GM19438 (cell line): Measurements from ENCODE around the gene OSR1.
"Not testable (repeated sequence)": the region's sequence is repeated elsewhere in the genome, so short reads cannot be mapped to it uniquely, and the experiment has no call there.

Experiments
- ATAC-seq: cut with Tn5 transposase; IDR thresholded peaks from one replicate; pipeline ENCODE4 v1.9.1; 2021; ENCODE audit warnings: low read depth; ENCODE audit not compliant: unreplicated experiment

OSR1 gene

GRCh38 chr2:19337202-19337601 is 21.2 kb downstream of the OSR1 start:
- no peak for ATAC-seq

- no peak for ATAC-seq
Measured at GRCh38 chr2:19336781-19337180, 21.6 kb downstream of the OSR1 start.

- no peak for ATAC-seq
Measured at GRCh38 chr2:19332503-19332902, 25.9 kb downstream of the OSR1 start.

GRCh38 chr2:19331450-19331849 is 27.0 kb downstream of the OSR1 start:
- ATAC-seq, result no peak

- no peak for ATAC-seq
Measured at GRCh38 chr2:19330436-19330835, 28.0 kb downstream of the OSR1 start.

- ATAC-seq, result no peak
Measured at GRCh38 chr2:19329445-19329844, 29.0 kb downstream of the OSR1 start.

DNA sequence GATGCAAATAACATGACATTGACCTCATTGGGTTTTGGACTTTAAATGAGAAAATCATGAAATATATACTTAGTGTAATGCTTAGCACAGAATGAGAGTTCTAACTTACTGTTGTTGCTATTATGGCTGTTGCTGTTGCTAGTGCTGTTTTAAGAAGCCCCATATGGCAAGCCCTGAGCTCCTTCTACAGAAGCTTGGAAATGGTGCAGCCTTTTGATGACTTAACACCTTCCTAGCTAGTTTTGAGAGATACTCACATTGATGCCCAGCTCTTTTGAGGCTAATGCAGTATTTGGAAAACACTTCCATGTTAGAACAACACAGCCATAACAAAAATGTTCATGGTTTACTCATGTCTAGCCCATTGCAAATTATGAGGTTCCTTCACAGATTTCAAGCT is 30.9 kb downstream of the OSR1 start:
- no peak for ATAC-seq

- ATAC-seq, result no peak
Measured at GRCh38 chr2:19321946-19322345, 36.5 kb downstream of the OSR1 start.

- ATAC-seq, result no peak
Measured at GRCh38 chr2:19320813-19321212, 37.6 kb downstream of the OSR1 start.

GRCh38 chr2:19319698-19320097 is 38.7 kb downstream of the OSR1 start:
- ATAC-seq, result no peak

DNA sequence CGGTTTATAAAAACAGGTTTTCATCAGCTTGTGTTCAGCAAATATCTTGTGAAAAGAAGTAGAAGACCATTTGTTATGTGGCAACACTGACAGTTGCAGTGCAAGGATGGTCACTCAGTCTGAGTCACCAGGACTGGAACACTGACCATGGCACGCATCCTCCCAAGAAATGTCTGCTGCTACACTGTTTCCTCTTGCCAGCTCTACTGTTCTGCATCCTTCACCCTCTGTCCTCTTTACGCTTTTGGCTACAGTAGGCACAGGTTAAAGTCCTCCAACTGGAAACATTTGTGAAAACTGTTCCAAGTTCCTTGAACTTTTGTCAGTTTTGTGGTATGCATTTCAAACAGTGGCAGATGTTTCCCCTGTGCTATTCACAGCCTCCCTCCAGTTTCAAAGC is 39.4 kb downstream of the OSR1 start:
- no peak for ATAC-seq

DNA sequence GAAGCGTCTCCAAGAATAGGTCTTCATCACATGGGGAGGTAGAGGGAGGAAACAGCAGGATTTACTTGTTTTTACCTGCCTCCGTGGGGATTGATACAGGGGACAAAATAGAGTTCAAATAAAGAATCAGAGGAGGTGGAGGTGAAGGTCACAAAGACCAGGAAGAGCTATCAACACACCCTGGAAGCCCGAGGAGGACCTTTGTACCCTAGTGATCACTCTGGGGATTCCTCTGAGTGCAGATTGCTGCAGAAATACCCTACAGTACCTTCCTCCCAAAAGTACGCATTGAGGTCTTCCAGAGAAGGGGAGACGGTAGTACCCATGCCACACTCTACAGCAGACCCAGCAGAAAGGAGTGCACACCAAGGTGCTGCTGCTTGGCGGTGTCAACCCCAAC is 44.9 kb downstream of the OSR1 start:
- no peak for ATAC-seq

DNA sequence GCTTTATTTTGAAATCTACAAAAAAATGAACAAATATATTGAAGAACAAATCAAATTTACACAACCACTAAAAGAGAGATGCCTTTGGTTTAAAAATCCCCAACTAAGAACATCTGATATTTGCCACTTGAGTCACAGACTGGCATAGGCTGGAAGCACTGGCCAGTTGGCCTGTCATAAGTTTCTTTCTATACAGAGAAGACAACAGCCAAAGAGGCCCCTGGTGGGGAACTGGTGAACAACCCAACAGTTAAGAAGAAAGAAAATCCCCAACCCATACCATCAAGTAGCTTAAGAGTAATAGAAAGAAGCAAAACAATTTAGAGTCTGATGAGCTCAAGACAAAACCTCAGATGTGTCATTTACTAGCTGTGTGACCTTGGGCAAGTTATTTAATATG is 45.5 kb downstream of the OSR1 start:
- ATAC-seq, result no peak

DNA sequence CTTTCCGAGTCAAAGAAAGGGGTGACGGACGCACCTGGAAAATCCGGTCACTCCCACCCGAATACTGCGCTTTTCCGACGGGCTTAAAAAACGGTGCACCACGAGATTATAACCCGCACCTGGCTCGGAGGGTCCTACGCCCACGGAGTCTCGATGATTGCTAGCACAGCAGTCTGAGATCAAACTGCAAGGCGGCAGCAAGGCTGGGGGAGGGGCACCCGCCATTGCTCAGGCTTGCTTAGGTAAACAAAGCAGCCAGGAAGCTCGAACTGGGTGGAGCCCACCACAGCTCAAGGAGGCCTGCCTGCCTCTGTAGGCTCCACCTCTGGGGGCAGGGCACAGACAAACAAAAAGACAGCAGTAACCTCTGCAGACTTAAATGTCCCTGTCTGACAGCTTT is 52.4 kb downstream of the OSR1 start:
- not testable (repeated sequence) for ATAC-seq

DNA sequence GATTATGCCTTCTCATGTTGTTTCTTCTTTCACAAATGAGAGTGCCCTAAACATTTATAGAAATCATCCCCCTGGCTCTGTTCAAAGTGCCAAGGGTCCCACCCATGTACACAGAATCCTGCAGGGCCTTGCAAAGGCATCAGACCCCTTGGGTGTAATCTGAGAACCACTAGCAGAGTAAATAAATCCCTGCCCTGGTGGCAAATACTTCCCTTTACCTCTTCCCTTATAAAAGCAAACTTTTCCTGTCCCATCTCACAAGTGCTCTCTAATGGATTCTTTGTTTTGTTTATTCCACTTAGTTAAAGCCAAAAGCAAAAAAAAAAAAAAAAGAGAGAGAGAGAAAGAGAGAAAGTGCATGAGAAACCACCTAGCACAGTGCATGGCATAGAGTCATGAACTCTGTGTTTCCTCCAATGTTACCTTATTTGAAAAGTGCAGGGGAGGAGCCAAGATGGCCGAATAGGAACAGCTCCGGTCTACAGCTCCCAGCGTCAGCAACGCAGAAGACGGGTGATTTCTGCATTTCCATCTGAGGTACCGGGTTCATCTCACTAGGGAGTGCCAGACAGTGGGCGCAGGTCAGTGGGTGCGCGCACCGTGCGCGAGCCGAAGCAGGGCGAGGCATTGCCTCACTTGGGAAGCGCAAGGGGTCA is 52.9 kb downstream of the OSR1 start:
- not testable (repeated sequence) for ATAC-seq

- no peak for ATAC-seq
Measured at GRCh38 chr2:19301706-19302105, 56.7 kb downstream of the OSR1 start.
